GM19239 (cell line): ENCODE results near the gene MCEE.

Experiments
- DNase-seq: peaks from one replicate; pipeline ENCODE4 v3.0.0; 2011; ENCODE audit warnings: low spot score; ENCODE audit not compliant: insufficient read length
- FAIRE-seq: peaks from 2 replicates; lab custom pipeline; 2011; peaks lifted over from hg19 to GRCh38; lab: Jason Lieb, UNC

MCEE gene

GRCh38 chr2:71060211-71060610 lies 69.8 kb downstream of the MCEE start:
- DNase-seq (no peak), FAIRE-seq (no peak)
